ENCODE measurements around the gene FCN1. TPM values are rescaled to one million over a fixed set of nuclear protein-coding genes. Genes with fewer than 3 reads are reported as not detected.

The FCN1 gene
- total RNA-seq, 1 donor, result not detected

DNA sequence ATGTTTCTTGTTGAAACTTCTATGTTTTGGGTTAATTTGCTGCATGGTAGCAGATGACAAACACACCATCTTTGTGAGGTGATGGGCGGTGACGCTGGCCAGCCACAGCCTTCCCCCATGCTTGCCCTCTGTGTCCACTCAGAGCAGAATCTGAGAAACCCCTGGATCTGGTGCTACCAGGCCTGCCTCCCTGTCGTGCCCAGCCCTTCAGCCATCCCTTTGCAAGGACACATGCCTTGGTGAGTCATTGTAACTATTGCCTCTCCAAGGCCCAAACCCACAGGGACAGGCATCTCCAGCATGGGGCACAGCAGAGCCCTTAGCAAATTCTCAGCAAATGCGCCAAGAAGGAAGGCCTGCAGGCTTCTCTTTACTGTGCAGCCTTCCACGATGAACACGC lies 48.1 kb upstream of the FCN1 start:
- DNase-seq (ENCODE audit: insufficient read length, low spot score, missing footprints), result peak; percentile 76
- TF ChIP-seq, protein P1, sequence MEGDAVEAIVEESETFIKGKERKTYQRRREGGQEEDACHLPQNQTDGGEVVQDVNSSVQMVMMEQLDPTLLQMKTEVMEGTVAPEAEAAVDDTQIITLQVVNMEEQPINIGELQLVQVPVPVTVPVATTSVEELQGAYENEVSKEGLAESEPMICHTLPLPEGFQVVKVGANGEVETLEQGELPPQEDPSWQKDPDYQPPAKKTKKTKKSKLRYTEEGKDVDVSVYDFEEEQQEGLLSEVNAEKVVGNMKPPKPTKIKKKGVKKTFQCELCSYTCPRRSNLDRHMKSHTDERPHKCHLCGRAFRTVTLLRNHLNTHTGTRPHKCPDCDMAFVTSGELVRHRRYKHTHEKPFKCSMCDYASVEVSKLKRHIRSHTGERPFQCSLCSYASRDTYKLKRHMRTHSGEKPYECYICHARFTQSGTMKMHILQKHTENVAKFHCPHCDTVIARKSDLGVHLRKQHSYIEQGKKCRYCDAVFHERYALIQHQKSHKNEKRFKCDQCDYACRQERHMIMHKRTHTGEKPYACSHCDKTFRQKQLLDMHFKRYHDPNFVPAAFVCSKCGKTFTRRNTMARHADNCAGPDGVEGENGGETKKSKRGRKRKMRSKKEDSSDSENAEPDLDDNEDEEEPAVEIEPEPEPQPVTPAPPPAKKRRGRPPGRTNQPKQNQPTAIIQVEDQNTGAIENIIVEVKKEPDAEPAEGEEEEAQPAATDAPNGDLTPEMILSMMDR (IDR thresholded peaks at IDR 0.05; ENCODE audit: extremely low read depth, low read depth, low read length), result no peak
- no peak overlapping the region for H3K4me3 ChIP-seq (ENCODE audit: insufficient read depth, low read length)
- H3K9me3 ChIP-seq (ENCODE audit: low read depth, low read length), result no peaks in the 10 kb centered on the region
- no peak overlapping the region for H2AFZ ChIP-seq (ENCODE audit: low read length)
- H3K36me3 ChIP-seq (ENCODE audit: insufficient read depth, low read length), result no peaks in the 10 kb centered on the region
- H3K79me2 ChIP-seq (ENCODE audit: insufficient read depth, low read length), result no peaks in the 10 kb centered on the region
- H3K4me2 ChIP-seq (ENCODE audit: insufficient read depth, low read length), result no peak overlapping the region
- H4K20me1 ChIP-seq (ENCODE audit: insufficient read depth, low read length), result no peaks in the 10 kb centered on the region
- H3K4me1 ChIP-seq (ENCODE audit: insufficient read depth, low read length), result peaks cover 3% of the 10 kb centered on the region
- no peak overlapping the region for H3K27ac ChIP-seq (ENCODE audit: low read depth, low read length)
- no peaks in the 10 kb centered on the region for H3K27me3 ChIP-seq (ENCODE audit: insufficient read depth, low read length)

DNA sequence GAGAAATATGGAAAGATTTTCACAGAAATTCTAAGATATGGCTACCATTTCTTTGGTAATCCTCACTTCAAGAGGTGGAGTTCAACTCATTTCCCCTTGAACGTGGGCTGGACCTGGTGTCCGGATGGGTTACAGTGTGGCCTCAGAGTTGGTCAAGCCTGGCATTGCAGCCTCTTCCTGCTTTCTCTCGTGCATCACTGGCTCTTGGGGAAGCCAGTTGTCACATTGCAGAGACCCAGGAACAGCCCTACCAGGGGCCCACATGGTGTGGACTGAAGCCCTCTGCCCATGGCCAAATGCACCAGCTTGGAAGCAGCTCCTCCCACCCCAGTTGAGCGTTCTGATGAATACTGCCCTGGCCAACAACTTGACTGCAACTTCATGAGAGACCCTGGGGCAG lies 47.7 kb upstream of the FCN1 start:
- no peak overlapping the region for H3K4me2 ChIP-seq (ENCODE audit: insufficient read depth, low read length)
- no peaks in the 10 kb centered on the region for H3K36me3 ChIP-seq (ENCODE audit: insufficient read depth, low read length)
- H3K27me3 ChIP-seq (ENCODE audit: insufficient read depth, low read length), result no peaks in the 10 kb centered on the region
- TF ChIP-seq, protein P1 (IDR thresholded peaks at IDR 0.05; ENCODE audit: extremely low read depth, low read depth, low read length), result no peak
- no peaks in the 10 kb centered on the region for H3K9me3 ChIP-seq (ENCODE audit: low read depth, low read length)
- H3K79me2 ChIP-seq (ENCODE audit: insufficient read depth, low read length), result no peaks in the 10 kb centered on the region
- no peaks in the 10 kb centered on the region for H4K20me1 ChIP-seq (ENCODE audit: insufficient read depth, low read length)
- H2AFZ ChIP-seq (ENCODE audit: low read length), result no peak overlapping the region
- DNase-seq (ENCODE audit: insufficient read length, low spot score, missing footprints), result peak; percentile 36
- no peak overlapping the region for H3K4me3 ChIP-seq (ENCODE audit: insufficient read depth, low read length)
- peaks cover 3% of the 10 kb centered on the region for H3K4me1 ChIP-seq (ENCODE audit: insufficient read depth, low read length)
- H3K27ac ChIP-seq (ENCODE audit: low read depth, low read length), result no peak overlapping the region

DNA sequence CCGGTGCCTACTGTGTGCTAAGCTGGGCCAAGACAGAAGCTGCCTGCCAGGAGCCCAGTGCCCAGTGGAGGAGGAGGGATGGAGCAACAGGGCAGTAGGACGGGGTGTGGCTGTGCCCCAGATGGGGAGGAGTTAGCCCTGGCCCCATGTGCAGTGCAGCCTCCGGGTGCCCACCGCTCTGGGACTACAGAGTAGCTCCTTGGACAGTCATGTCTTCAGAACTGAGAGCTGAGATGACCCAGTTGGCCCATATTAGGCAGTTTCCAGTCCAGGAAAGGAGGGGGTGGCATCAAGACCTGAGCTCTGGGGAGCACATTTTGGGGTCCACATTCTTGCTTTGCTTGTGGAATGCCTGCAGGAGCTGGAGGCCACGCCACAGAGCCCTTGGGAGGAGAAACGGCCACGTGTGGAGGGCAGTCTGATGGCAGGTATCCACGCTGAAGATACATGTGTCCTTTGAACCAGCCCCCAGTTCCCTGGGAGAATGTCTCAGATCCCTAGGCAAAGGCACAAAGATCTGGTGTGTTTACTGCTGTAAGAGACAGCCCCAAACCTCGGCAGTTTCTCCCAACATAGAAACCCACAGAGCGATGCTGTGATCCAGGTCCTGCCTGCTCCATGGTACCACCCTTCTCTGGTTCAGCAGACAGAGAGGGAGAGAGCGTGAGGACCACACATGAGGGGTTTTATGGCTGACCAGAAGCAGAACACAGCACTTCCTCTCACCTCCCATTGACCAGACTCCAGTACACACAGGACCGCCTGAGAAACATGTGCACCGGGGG lies 46.8 kb upstream of the FCN1 start:
- Histone ChIP-seq H3K79me2 (ENCODE audit: insufficient read depth, low read length) (no peaks in the 10 kb centered on the region), H3K4me1 (ENCODE audit: insufficient read depth, low read length) (peaks cover 3% of the 10 kb centered on the region), H3K9me3 (ENCODE audit: low read depth, low read length) (no peaks in the 10 kb centered on the region), H2AFZ (ENCODE audit: low read length) (no peak overlapping the region), H3K27me3 (ENCODE audit: insufficient read depth, low read length) (no peaks in the 10 kb centered on the region), H4K20me1 (ENCODE audit: insufficient read depth, low read length) (no peaks in the 10 kb centered on the region), H3K4me2 (ENCODE audit: insufficient read depth, low read length) (no peak overlapping the region), H3K4me3 (ENCODE audit: insufficient read depth, low read length) (no peak overlapping the region), H3K27ac (ENCODE audit: low read depth, low read length) (no peak overlapping the region), H3K36me3 (ENCODE audit: insufficient read depth, low read length) (no peaks in the 10 kb centered on the region)
- DNase-seq (ENCODE audit: insufficient read length, low spot score, missing footprints), result peak; percentile 78
- TF ChIP-seq, protein P1 (IDR thresholded peaks at IDR 0.05; ENCODE audit: extremely low read depth, low read depth, low read length), result no peak

DNA sequence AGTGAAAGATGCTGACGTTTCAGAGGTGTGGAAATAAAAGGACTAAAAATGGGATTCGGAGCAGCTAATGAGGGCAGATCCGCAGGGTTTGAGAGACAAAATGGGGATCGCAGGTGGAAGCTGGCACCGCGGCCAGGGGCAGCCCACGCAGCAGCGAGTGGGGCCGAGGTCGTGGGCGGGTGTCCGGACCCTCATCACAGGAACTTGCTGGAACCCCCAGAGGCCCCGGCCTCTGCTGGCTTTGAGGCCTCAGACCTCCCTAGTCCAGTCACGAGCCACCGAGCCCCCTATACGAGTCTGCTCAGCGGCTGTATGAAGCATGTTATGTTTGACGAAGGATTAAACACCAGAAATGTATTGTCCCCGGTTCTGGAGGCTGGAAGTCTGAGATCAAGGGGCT lies 45.8 kb upstream of the FCN1 start:
- TF ChIP-seq, protein P1 (IDR thresholded peaks at IDR 0.05; ENCODE audit: extremely low read depth, low read depth, low read length), result no peak
- Histone ChIP-seq H3K9me3 (ENCODE audit: low read depth, low read length) (no peaks in the 10 kb centered on the region), H3K79me2 (ENCODE audit: insufficient read depth, low read length) (no peaks in the 10 kb centered on the region), H2AFZ (ENCODE audit: low read length) (no peak overlapping the region), H3K36me3 (ENCODE audit: insufficient read depth, low read length) (no peaks in the 10 kb centered on the region), H3K4me1 (ENCODE audit: insufficient read depth, low read length) (peaks cover 3% of the 10 kb centered on the region), H3K27ac (ENCODE audit: low read depth, low read length) (no peak overlapping the region), H3K27me3 (ENCODE audit: insufficient read depth, low read length) (no peaks in the 10 kb centered on the region), H3K4me2 (ENCODE audit: insufficient read depth, low read length) (no peak overlapping the region), H4K20me1 (ENCODE audit: insufficient read depth, low read length) (no peaks in the 10 kb centered on the region), H3K4me3 (ENCODE audit: insufficient read depth, low read length) (no peak overlapping the region)
- DNase-seq (ENCODE audit: insufficient read length, low spot score, missing footprints), result no peak

Data from osteoblast (primary cell).